ENCODE data around the gene MAMLD1.

The MAMLD1 gene

DNA sequence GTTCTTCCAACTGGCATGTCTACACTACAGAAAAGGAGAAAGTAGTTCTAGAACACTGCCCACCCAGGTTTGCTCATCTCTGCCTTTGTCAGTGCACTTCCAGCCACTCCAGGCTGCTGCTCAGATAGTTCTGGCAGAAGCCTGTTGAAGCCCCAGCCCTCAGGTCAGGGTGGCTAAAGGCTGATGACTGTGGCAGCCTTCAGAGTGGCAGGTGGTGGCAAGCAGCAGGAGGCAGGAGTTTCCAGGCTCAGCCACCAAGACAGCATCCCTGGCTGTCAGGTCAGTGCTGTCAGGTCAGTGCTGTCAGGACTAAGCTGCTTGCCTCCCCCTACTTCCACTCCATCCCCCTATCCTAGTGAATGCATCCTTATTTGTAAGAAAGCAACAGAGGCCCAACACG lies 100.4 kb downstream of the MAMLD1 start:
- no peak for DNase-seq

DNA sequence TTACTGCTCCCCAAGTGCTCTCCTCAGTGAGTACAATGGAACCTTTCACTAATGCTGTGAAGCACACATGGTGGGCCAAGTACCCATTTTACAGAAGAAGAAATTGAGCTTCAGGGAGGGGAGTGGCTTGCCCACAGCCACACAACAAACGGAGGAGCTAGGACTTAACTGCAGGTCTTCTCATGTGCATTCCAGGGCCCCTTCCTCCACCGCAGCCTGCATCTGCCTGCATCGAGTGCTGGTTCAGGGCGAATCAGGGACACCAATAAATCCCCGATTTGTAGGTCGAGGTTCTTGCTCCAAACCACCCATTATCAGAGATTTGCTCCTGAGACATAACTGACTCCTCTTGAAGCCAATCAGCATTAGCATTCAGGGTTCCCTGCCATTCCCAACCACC lies 100.9 kb downstream of the MAMLD1 start:
- no peak for DNase-seq

DNA sequence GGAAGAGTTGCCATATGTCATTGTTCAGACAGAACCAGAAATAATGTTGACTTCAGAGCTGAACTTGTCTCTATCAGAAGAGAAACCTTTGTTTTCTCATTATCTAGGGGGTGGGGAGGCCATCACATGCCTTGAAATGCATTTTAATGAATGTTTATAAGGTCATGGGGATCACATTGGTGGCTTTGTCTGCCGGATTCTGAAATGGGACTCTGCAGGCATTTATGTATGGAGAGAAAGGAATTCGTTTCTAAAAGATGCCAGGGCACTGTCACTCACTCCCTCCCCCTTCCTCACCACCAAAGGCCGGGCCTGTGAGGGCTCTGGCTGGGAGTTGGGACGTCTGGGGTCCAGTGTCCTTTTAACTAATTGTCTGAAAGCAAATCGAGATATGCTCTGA lies 102.2 kb downstream of the MAMLD1 start:
- DNase-seq = no peak

DNA sequence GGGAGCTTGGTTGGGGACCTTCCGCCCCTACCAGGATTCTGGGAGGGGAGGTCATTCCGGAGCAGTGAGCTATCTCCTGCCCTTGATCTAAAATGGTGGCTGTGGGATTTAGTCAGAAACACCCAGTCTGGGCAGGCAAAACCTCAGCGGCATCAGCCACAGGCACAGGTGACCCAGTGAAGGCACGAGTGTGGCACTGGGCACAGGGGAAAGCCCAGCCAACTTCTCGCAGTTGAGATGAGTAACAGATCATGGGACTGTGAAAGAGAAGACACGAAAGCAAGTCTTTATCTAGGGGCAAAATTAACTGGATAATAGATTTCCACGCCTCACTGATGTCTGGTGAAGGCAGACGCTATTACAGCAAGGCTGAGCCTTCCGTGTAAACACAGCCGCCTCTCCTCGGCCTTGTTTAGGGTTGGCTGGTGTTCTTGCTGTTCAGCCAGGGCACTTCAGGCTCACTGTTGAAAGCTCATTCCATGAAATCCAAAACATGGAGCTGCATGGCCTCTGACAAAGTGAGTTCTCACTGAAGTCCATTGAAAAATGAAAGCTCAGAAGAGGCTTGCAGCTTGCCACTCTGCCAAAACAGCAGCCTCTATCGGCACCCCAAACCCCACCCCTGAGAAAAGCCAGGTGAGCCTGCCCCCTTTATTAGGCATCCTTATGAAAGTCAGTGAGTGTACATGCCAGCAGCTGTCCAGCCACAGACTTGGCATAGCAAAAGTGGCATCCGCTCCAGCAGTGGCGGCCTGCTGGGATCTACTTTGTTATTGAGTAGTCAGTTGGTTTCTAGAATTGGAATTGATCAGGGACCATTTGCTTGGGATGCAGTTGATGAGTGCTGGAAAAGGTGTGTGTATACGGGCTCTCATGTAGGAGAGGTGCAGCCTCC lies 103.0 kb downstream of the MAMLD1 start:
- DNase-seq = no peak

DNA sequence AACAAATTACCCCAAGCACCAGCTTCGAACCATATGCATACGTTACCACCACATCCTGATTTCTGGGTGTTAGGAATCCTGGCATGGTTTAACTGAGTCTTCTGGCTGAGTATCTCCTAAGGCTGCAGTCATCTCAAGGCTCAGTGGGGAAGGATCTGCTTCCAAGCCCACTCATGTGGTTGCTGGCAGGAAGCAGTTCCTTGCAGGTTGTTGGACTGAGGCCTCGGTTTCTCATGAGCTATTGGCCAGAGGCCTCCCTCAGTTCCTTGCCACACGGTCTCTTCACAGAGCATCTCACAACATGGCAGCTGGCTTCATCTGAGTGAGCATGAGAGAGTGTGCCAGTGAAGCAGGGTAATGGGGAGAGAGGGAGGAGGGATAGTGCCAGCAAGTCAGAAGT lies 109.2 kb downstream of the MAMLD1 start:
- DNase-seq = no peak

DNA sequence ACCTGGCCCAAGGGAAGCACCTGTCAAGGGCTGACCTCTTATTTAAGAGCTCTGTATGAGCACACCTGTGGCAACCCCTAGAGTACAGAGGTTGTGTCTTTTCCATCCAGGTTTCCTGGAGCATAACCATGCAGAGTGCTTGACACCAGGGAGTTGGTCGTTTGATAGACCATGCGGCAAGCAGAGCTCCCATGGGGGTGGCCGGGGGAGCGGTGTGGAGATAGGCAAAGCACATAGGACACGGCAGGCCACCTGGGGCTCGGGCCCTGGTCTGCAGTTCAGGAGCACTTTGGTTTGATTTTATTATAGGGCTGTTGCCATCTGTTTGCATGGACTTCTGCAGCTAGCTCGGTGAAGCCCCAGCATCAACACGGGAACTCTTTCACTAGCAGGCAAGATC lies 110.3 kb downstream of the MAMLD1 start:
- no peak for DNase-seq

DNA sequence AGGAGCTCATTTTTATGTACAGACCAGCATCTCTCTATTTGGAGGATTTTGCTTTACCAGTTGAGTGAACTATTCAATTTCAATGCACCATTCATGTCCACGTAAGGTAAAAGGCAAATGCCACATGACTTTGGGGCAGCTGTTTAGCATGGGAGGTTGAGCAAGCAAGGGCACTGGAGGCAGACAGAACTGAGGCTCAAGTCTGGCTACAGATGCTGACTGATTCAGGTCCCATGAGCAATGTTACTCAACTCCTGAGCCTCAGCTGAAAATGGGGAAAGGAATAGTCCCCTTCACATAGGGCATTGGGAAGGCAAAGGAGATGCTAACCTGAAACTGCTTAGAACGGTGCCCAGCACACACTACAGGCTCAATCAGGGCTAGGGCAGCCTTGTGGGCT lies 112.3 kb downstream of the MAMLD1 start:
- DNase-seq = no peak

DNA sequence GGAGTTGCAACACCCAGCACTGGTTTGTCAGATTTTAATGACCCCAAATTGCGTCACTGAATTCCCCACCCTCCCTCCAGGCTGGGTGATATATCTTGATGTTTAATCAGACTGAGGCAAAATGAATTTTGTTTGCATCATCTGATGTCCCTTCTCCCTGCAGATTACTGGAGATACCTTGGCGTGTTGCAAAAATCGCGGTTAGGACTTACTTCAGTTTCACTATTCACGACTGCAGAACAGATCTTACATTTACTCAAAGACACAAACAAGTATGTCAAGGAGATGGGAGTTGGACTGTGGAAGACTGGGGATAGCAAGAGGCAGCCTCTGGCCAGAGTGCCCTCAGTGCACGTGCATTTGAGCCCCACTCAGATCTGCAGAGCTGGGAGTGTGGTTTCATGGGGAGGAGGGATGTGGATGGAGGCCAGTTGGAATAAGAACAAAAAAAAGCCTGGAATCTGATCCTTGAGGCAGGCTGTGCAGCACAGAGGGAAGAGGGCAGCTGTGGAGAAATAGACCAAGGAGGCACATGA lies 113.1 kb downstream of the MAMLD1 start:
- DNase-seq = no peak

DNA sequence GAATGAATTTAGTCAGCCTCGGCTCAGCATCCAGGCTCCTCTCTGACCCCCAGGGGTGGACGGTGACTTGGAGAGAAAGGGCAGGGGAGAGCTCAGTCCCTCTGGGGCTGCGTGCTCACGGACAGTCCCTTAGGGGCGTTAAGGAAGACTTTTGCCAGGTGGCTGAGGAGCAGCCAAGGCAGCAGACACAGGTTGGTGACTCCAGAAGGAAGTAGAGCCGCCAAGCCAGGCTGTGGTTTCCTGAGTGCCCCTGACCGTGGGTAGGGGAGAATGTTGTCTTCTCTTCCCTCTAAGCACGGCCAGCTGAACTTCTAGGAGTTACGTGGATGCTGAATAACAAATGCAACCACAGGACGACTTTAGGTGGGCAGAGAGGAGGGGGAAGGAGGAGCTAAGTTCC lies 114.3 kb downstream of the MAMLD1 start:
- no peak for DNase-seq

DNA sequence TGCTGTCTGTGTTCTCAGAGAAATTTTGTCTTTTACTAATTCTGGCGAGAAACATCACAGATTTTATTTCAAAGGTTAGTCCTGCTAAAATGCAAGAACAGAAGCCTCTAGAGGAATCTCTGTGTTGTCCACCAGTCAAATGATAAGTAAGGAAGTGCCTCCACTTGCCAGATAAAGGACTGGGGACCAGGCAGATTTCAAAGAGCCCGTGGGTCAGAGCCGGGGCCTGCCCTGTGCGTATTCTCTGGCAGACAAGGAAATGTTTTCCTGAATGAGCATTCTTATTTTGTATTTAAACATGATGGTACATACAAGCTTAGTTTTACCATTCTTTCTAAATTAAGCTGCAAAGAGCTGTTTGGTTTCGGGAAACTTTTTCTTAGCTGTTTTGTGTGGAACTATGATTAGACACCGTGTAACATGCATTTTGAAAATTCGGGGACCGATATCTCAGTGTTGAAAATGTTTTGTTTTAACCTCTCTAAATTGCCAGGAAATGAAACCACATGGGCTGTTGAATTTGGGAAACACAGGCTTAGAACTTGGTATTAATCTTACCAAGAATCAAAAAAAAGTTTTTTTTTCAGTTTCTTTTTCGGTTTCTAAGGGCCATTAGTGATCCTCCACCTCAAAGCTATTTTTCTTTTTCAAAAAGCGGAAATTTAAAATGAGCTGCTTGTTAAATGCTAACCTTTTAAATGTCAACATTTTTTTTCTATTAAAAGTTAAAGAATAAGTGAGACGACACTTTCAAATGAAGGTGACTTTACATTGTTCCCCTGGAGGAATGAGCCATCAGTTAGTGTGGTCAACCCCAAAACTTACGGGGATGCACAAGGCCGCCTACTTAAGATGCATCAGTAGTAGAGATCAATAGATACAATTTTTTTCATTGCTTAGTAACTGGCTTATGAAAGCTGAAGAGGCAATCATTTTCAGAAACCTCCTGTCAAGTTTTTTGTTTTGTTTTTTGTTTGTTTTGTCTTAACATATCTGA lies 115.7 kb downstream of the MAMLD1 start:
- peak; percentile 24 for DNase-seq

DNA sequence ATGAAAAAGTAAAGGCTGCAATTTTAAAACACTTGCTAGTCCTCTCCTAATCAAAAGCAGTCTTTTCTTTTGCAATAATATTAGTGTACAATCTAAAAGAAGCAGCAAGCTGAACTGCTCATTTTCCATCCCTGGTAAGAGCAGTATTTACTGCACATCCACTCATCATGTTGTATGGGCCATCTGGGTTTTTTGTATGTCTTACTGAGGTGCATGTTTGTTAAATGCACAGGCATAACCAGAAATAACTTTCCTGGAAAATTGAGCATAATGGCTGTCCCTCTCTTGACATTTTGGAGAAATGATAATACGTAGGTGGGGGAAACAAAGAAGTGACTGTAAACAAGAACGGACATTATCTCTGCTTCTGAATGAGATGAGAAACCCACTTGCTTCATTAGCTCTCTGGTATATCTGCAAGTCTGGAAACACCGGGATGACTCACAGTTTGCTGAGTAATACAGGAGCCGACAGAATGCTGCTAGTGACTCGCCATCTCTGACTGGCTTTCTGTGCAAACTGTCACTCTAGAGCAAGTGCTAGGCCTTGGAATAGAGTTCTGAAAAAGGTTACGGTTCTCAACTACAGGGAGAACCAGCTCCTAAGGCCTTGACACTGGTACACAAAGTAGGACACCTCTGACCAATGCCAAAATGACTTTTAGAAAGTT lies 119.6 kb downstream of the MAMLD1 start:
- no peak for DNase-seq

DNA sequence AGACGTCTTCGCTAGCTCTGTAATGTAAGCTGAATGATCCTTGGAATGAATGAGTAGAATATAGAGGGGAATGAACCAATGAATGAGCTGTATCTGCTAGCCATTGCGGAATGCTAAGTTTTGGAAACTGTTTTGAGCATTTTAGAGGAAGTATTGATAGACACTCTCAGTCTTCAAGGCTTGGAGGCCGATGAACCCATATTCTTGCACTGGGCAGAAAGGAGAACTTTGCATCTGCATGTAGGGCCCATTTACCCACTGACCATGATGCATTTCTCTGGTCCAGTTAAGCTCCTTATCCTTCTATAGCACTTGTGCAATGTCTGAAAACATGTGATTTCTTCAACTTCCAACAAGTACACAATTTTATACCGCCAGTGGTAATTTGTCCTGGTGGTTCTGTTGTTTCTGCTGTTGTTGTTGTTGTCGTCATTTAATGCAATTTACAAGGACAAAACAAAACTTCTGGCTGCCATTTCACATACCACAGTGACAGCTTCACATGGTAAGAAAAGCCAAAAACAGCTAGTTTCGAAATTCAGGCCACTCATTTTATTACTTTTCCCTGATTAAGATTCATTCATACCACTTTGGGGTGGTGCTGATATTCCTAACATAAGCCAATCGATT lies 120.4 kb downstream of the MAMLD1 start:
- DNase-seq = no peak

DNA sequence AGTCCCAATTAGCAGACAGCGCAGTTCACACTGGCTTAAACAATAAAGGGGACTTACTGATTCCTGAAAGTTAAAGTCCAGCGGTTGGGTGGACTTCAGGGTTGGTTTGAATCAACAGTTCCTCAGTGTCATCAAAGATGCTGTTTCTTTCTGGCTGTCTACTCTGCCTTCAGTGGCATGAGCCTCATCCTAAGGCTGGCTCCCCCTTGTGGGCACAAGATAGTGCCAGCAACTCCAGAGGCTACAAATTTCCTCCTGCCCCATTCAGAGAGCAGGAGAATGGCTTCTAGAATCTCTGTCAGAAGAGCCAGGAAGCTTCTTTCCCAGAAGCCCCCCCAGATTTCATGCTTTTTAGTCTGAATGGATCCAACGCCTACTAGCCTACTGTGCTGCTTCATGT lies 122.9 kb downstream of the MAMLD1 start:
- DNase-seq = peak; percentile 56

DNA sequence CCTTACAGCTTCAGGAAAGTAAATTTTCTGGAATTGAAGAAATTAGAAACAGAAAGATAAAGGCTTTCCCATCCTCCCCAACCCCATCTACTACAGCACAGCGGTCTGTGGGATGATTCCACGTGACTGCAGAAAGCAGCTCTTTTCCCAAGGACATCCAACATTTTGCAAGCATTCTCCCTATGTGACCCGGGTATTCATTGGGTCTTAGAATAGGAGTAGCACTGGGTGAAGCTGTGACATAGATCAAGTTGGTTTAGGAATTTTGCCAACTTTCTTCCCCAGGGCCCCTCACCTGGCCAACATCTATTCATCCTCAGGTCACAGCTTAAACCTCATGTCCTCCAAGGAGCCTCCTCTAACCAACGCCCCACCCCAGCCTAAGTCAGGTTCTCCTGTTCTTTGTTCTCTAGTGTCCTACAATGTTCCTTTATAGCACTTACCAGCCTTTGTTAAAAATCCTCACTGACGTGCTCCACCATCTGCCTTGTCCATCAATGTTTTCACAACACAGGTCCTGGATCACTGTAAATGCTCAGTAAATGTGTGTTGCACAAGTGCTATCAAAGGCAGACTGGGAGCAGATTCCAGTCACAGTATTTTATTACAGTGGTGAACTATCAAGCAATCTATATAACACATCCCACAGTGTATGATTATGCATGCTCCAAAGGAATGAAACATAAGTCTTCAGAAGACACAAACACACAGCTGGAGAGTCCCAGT lies 124.4 kb downstream of the MAMLD1 start:
- no peak for DNase-seq

DNA sequence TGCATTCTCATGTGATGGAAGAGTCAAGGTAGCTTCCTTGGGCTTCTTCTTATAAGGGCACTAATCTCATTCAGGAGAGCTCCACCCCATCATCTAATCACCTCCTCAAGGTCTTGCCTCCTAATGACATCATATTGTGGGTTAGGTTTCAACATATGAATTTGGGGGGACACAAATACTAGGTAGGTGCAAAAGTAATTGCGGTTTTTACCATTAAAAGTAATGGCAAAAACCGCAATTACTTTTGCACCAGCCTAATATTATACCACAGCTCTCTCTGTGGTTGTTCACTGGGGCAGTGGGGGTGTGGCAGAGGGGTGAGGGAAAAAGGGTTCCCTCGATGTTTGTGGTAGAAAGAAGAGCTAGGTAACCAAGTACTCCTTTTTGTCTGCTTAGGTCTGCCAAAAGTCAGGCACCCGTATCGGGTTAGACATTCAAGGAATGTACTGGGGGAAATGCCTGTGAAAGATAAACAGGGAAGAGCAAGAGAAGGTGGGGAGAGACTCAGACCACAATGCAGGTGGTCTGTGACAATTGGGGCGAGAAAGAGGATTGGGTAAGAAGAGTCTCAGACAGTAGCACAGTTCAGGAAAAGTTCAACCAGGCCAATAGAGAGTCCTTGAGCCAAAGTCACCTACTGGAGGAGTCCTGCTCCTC lies 126.4 kb downstream of the MAMLD1 start:
- DNase-seq = no peak

DNA sequence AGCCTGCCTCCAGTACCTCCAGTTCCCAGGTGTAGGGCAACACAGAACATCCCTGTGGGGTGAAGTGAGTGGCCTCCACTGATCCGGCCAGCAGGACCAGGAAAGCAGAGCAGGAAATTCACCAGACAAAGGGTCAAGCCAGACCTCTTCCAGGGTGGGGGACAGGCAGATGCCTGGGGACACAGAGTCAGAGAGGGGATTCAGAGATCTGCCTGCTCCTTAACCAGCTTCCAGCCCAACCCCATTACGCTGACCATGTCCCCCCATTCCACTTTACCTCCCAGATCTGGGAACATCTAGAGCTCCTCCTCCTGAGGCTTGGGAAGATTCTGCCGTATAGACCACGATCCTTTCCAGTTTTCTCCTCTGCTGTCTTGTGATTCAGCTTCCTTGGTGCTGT lies 132.4 kb downstream of the MAMLD1 start:
- no peak for DNase-seq

DNA sequence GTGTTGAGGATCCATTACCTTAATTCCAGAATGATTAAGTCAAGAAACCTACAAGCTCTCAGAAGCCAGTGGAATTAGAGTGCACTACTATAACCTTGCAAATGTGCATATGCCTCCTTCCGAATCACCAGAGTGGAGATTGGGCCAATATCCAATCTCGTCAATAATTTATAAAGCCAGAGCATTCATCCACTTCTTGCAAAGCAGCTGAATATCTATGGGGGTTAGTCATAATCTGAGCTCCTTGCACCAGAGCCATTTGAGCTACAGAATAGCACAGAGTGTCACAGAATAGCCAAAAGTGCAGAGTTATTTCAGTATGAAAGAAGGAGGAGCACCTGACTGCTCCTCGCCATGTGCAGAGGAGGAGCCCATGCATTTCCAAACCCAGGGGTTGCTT lies 136.1 kb downstream of the MAMLD1 start:
- no peak for DNase-seq

DNA sequence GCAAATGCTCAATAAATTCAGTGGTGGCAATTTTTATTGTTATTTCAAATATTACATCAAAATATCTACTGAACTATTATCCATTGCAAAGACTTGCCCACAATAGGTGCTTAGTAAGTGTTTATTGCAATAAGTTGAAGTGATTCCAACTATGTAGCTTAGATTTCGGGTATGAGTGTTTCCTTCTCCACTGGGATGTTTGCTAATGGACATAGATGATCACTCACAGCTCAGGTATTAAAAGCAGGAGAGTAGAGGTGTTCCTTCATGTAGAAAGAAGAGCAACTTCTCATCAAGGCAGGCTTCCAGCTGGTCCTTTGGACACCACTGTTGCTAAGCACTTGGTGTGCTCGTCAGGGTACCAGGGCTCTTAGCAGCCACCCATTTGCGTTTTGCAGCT lies 139.0 kb downstream of the MAMLD1 start:
- no peak for DNase-seq

DNA sequence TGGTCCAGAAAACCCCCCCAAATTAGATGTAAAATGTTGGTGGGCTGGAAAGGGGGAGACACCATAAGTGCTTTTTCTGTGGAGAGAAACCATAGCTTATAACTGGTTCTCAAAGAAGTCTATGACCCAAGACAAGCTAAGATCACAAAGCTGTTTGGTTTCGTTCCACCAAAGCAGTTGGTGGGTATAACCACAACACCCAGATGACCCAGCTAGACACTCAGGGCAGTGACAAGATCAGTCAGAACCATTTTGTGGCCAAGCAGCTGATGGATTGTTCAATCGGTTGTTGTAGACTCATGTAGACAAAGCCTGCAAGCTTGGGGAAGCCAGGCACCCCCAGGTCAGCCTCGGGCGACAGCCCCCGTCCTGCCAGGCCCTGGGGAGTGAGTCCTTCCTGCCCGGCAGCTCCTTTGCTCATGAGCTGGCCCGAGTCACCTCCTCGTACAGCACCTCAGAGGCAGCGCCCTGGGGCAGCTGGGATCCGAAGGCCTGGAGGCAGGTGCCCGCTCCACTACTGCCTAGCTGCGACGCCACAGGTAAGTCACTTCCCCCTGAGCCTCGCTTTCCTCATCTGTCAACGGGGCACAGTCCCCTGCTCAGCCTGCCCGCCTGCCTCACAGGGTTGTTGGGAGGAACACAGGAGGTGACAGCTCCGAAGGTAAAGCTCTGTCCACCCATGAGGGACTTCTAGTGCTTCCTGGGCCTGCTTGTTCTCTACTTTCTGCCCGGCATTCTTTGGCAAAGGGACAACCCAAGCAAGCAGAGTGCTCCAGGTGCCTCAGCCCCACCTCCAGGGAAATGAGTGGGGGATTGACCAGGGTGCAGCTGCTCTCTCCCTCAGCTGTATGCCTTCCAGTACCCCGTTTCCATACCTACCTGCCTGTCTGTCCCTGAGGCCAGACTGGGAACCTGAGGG lies 140.1 kb downstream of the MAMLD1 start:
- DNase-seq = no peak

DNA sequence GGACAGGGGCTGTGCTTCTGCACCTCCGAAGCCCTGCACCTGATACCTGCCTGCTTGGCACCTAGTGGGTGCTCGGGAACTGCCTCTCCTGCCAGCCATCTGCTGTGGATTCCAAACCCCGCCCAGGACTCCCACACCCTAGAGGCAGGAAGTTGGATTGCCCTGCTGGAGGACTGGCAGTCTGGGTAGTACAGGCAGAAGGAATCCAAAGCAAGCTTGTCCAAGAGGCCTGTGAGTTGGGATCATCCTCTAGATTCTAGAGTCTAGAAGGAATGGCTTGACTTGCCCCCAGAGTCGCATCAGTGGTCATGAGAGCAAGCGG lies 140.7 kb downstream of the MAMLD1 start:
- DNase-seq = no peak
